ENCODE measurements around the gene ADH5. TPM values are rescaled to one million over a fixed set of nuclear protein-coding genes. Genes with fewer than 3 reads are reported as not detected.

ADH5 gene
- total RNA-seq, 1 donor from 2014 or later = 99.5 TPM

DNA sequence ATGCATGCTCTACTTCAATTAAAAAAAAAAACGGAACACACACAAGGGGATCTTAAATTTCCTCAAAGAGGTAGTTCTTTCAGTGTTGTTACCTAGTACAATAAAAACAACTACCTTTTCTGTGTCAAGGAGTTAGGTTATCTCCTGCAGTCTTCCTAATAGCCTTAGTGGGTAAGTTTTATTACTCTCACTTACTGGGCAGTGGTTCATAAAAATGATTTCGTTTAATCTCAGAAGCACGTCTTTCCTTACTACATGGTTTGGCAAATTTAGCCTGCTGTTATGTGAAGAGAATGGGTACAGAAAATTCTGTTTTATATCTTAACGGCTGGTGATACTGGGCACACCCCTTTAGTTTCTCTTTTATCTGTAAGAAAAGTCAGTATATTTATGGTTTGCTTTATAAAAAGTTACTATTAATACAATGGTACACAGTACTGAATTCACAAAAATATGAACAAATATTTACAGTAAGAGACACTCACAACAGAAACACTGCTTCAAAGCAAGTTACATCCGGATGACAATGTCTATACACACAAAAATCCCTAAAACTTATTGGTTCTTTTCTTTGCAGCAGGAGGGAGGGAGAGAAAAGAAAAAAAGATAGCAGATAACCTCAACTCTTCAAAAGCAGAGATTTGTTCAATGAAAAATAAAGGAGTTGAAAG lies 8.8 kb downstream of the ADH5 start:
- Histone ChIP-seq H3K36me3 (ENCODE audit: control insufficient read depth, insufficient read depth, low read length) (peaks cover 9% of the 10 kb centered on the region), H3K4me3 (ENCODE audit: low read depth, low read length) (no peak overlapping the region), H3K27me3 (ENCODE audit: control insufficient read depth, insufficient read depth, low read length) (no peaks in the 10 kb centered on the region)
- TF ChIP-seq, protein P1, sequence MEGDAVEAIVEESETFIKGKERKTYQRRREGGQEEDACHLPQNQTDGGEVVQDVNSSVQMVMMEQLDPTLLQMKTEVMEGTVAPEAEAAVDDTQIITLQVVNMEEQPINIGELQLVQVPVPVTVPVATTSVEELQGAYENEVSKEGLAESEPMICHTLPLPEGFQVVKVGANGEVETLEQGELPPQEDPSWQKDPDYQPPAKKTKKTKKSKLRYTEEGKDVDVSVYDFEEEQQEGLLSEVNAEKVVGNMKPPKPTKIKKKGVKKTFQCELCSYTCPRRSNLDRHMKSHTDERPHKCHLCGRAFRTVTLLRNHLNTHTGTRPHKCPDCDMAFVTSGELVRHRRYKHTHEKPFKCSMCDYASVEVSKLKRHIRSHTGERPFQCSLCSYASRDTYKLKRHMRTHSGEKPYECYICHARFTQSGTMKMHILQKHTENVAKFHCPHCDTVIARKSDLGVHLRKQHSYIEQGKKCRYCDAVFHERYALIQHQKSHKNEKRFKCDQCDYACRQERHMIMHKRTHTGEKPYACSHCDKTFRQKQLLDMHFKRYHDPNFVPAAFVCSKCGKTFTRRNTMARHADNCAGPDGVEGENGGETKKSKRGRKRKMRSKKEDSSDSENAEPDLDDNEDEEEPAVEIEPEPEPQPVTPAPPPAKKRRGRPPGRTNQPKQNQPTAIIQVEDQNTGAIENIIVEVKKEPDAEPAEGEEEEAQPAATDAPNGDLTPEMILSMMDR (IDR thresholded peaks at IDR 0.05; ENCODE audit: insufficient read depth, low read length, poor library complexity, severe bottlenecking) = no peak
- no peak for DNase-seq (ENCODE audit: low read depth)

DNA sequence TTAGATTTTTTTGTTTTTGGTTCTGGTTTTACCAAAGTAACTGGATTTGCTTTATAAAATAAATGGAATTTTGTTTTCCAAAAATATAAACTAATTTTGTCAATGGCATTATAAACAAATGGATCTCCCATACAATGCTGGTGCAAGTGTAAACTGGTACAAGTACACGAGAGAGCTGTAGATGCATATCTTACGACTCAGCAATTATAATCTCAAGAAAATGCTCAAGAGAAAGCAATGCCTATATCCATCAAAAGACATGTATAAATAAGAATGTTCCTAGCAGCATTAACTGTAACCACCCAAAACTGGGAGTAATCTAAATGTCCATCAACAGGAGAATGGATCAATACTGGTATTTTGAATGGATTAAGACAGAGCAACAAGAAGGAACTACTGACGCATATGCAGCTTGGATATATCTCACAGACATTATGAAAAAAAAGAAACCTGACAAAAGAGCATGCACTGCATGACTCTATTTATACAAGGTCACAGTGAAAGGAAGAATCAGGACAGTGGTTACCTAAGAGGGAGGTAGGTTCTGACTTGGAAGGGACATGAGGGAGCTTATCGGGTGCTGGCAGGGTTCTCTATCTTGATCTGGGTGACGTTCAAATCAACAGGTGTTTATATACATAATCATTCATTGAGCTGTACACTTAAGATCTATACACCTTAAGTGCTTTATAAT lies 9.5 kb downstream of the ADH5 start:
- no peaks in the 10 kb centered on the region for H3K27me3 ChIP-seq (ENCODE audit: control insufficient read depth, insufficient read depth, low read length)
- DNase-seq (ENCODE audit: low read depth) = no peak
- peaks cover 8% of the 10 kb centered on the region for H3K36me3 ChIP-seq (ENCODE audit: control insufficient read depth, insufficient read depth, low read length)
- TF ChIP-seq, protein P1 (IDR thresholded peaks at IDR 0.05; ENCODE audit: insufficient read depth, low read length, poor library complexity, severe bottlenecking) = no peak
- H3K4me3 ChIP-seq (ENCODE audit: low read depth, low read length) = no peak overlapping the region

DNA sequence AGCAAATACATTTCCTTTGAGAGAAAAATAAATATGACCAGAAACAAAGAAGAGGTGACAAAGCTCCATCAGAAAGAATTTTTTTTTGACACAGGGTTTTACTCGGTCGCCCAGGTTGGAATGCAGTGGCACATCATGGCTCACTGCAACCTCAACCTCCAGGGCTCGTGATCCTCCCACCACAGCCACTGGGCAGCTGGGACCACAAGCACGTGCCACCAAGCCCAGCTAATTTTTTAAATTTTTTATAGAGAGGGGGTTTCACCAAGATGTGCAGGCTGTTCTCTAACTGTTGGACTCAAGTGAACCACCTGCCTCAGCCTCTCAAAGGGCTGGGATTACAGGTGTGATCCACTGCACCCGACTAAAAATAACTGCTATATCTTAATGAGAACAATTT lies 10.3 kb downstream of the ADH5 start:
- DNase-seq (ENCODE audit: low read depth) = no peak
- TF ChIP-seq, protein P1 (IDR thresholded peaks at IDR 0.05; ENCODE audit: insufficient read depth, low read length, poor library complexity, severe bottlenecking) = no peak
- H3K36me3 ChIP-seq (ENCODE audit: control insufficient read depth, insufficient read depth, low read length) = peaks cover 6% of the 10 kb centered on the region
- H3K4me3 ChIP-seq (ENCODE audit: low read depth, low read length) = no peak overlapping the region
- H3K27me3 ChIP-seq (ENCODE audit: control insufficient read depth, insufficient read depth, low read length) = no peaks in the 10 kb centered on the region

DNA sequence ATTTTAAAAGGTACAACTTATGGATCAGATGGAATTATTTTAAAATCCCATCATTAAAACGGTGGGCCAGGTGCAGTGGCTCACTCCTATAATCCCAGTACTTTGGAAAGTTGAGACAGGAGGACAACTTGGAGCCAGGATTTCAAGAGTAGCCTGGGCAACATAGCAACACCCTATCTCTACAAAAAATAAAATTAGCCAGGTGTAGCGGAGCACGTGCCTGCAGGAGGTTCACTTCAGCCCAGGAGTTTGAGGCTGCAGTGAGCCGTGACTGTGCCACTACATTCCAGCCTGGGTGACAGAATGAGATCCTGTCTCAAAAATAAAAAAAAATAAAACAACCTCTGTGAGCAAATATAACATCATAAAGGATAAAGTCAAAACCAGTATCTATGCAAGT lies 11.4 kb downstream of the ADH5 start:
- DNase-seq (ENCODE audit: low read depth) = no peak
- TF ChIP-seq, protein P1 (IDR thresholded peaks at IDR 0.05; ENCODE audit: insufficient read depth, low read length, poor library complexity, severe bottlenecking) = no peak
- Histone ChIP-seq H3K36me3 (ENCODE audit: control insufficient read depth, insufficient read depth, low read length) (peaks cover 4% of the 10 kb centered on the region), H3K4me3 (ENCODE audit: low read depth, low read length) (no peak overlapping the region), H3K27me3 (ENCODE audit: control insufficient read depth, insufficient read depth, low read length) (no peaks in the 10 kb centered on the region)

DNA sequence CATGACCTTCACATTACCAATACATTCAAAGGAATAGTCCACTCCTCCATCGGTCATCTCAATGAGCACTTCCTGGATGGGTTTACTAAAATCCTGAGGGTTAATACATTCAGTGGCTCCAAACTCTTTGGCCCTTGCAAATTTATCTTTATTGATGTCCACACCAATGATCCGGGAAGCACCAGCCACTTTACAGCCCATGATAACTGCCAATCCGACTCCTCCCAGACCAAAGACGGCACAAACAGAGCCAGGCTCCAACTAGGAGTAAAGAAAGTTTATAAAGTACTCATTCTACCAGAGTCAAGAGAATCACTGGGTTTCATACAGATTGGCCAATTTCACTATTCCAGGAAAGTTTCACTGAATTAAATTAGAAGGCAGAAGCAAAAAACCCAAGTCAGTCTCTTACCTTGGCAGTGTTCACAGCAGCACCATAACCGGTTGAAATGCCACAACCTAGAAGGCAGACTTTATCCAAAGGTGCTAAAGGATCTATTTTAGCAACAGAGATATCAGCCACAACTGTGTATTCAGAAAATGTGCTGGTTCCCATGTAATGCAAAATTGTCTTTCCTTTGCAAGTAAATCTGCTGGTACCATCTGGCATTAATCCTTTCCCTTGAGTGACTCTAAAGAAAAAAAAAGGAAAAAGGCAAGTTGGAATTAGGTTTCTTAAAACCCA lies 12.2 kb downstream of the ADH5 start:
- peaks cover 4% of the 10 kb centered on the region for H3K36me3 ChIP-seq (ENCODE audit: control insufficient read depth, insufficient read depth, low read length)
- TF ChIP-seq, protein P1 (IDR thresholded peaks at IDR 0.05; ENCODE audit: insufficient read depth, low read length, poor library complexity, severe bottlenecking) = no peak
- no peaks in the 10 kb centered on the region for H3K27me3 ChIP-seq (ENCODE audit: control insufficient read depth, insufficient read depth, low read length)
- DNase-seq (ENCODE audit: low read depth) = no peak
- no peak overlapping the region for H3K4me3 ChIP-seq (ENCODE audit: low read depth, low read length)
